ENCODE data around the gene SEC14L1.

DNA sequence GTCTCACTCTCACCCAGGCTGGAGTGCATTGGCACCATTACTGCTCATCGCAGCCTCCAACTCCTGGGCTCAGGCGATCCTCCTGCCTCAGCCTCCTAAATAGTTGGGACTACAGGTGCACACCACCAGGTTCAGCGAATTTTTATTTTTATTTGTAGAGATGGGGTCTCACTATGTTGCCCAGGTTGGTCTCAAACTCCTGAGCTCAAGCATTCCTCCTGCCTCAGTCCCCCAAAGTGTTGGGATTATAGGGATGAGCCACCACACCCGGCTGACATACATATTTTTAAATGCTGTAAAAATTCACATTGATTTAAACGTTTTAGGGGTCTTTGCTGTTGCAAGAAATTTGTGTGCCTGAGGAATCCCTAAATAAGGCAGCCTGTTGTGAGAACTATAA, 24.8 kb upstream of the SEC14L1 start:
- TF ChIP-seq, protein P1, sequence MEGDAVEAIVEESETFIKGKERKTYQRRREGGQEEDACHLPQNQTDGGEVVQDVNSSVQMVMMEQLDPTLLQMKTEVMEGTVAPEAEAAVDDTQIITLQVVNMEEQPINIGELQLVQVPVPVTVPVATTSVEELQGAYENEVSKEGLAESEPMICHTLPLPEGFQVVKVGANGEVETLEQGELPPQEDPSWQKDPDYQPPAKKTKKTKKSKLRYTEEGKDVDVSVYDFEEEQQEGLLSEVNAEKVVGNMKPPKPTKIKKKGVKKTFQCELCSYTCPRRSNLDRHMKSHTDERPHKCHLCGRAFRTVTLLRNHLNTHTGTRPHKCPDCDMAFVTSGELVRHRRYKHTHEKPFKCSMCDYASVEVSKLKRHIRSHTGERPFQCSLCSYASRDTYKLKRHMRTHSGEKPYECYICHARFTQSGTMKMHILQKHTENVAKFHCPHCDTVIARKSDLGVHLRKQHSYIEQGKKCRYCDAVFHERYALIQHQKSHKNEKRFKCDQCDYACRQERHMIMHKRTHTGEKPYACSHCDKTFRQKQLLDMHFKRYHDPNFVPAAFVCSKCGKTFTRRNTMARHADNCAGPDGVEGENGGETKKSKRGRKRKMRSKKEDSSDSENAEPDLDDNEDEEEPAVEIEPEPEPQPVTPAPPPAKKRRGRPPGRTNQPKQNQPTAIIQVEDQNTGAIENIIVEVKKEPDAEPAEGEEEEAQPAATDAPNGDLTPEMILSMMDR (IDR thresholded peaks at IDR 0.05) = no peak
- TF ChIP-seq POLR2A (IDR thresholded peaks at IDR 0.05) = no peak
